Activated CD4-positive, alpha-beta T cell treated with anti-CD3 and anti-CD28 coated beads, Interleukin-2, amount 50 U/mL, for 24 hours (primary cell): ENCODE data around the gene MYO3B.

Experiments
- DNase-seq, 2 donors: peaks; one replicate each; pipeline ENCODE4 v3.0.0-alpha.2; 2020; ENCODE audit warnings: low read depth in 1 of 2, low spot score in 1 of 2

The MYO3B gene

GRCh38 chr2:170503563-170503962 is 325.6 kb downstream of the MYO3B start:
- DNase-seq, result no peak

GRCh38 chr2:170503971-170504809 is 326.2 kb downstream of the MYO3B start:
- no peak for DNase-seq

GRCh38 chr2:170504810-170505145 is 326.8 kb downstream of the MYO3B start:
- no peak for DNase-seq

- no peak for DNase-seq
Observed at GRCh38 chr2:170505631-170506275, 327.8 kb downstream of the MYO3B start.

- DNase-seq, result no peak
Observed at GRCh38 chr2:170509452-170510193, 331.7 kb downstream of the MYO3B start.

- no peak for DNase-seq
Observed at GRCh38 chr2:170512266-170512665, 334.3 kb downstream of the MYO3B start.

GRCh38 chr2:170514140-170514539 is 336.2 kb downstream of the MYO3B start:
- no peak for DNase-seq

GRCh38 chr2:170517538-170517937 is 339.6 kb downstream of the MYO3B start:
- DNase-seq, result no peak

GRCh38 chr2:170518911-170519310 is 341.0 kb downstream of the MYO3B start:
- no peak for DNase-seq

- no peak for DNase-seq
Observed at GRCh38 chr2:170521299-170521698, 343.4 kb downstream of the MYO3B start.

GRCh38 chr2:170523506-170523905 is 345.6 kb downstream of the MYO3B start:
- DNase-seq, result no peak

- no peak for DNase-seq
Observed at GRCh38 chr2:170524828-170525565, 347.1 kb downstream of the MYO3B start.

GRCh38 chr2:170525566-170525900 is 347.6 kb downstream of the MYO3B start:
- no peak for DNase-seq

- no peak for DNase-seq
Observed at GRCh38 chr2:170530284-170530745, 352.4 kb downstream of the MYO3B start.

- DNase-seq, result no peak
Observed at GRCh38 chr2:170530803-170531564, 353.0 kb downstream of the MYO3B start.

GRCh38 chr2:170531876-170532275 is 353.9 kb downstream of the MYO3B start:
- no peak for DNase-seq

GRCh38 chr2:170533156-170533555 is 355.2 kb downstream of the MYO3B start:
- DNase-seq, result no peak

GRCh38 chr2:170535552-170535951 is 357.6 kb downstream of the MYO3B start:
- no peak for DNase-seq

- no peak for DNase-seq
Observed at GRCh38 chr2:170544817-170545216, 366.9 kb downstream of the MYO3B start.

GRCh38 chr2:170548304-170548703 is 370.4 kb downstream of the MYO3B start:
- no peak for DNase-seq

- no peak for DNase-seq
Observed at GRCh38 chr2:170550501-170550900, 372.6 kb downstream of the MYO3B start.
